GM18951 (cell line): ENCODE measurements around the gene TINAG.

Experiments
- POLR2A ChIP-seq: IDR thresholded peaks from 4 replicates; pipeline ENCODE4 v1.6.1; 2011; ENCODE audit warnings: mild to moderate bottlenecking; ENCODE audit not compliant: insufficient read length, insufficient read depth; ENCODE audit errors: extremely low read depth
- in situ Hi-C: fragments of 300-500 bp; cut with MboI; formaldehyde crosslinking; loops from one replicate; pipeline ENCODE4 v1.12.0; 2022; ENCODE audit warnings: low sequenced_read_pairs, mixed read lengths, inconsistent platforms; ENCODE audit not compliant: unreplicated experiment

TINAG gene

DNA sequence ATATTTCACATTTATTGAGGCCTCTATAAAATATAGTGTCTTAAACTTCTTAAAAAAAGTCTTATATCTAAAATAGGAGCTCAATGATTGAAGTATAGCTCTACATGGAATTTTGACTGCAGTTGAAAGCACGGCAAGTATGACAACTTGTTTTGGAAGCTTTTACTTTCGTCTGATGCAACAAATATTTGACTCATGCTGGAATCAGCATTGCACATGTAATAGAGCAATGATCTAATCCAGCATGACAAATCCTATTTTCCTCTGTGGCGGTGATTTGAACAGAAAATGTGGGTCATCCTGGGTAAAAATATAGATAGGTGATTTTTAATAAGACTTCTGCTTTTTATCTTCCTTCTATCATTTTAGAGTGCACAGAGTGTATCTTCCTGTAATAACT, 111.6 kb downstream of the TINAG start:
- in situ Hi-C loops: no loop called here
- no peak for TF ChIP-seq POLR2A

DNA sequence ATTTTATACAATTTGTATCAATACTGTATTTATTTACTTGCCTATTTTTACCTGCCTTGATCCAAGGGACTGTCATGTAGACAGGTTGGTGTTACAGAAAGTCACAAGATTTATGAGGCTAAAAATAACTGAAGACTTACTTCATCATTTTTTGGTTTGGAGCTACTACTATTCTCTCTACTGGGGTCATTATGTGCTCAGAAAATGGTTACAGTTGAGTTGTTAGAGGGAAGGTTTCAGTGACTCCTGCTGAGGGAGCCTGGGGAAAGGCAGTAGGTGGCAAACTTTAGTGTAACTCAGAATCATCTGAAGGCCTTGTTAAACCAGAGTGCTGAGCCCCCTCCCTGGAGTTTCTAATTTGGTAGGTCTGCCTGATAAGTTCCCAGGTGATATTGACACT, 118.8 kb downstream of the TINAG start:
- in situ Hi-C loops: no loop called here
- TF ChIP-seq POLR2A: no peak

DNA sequence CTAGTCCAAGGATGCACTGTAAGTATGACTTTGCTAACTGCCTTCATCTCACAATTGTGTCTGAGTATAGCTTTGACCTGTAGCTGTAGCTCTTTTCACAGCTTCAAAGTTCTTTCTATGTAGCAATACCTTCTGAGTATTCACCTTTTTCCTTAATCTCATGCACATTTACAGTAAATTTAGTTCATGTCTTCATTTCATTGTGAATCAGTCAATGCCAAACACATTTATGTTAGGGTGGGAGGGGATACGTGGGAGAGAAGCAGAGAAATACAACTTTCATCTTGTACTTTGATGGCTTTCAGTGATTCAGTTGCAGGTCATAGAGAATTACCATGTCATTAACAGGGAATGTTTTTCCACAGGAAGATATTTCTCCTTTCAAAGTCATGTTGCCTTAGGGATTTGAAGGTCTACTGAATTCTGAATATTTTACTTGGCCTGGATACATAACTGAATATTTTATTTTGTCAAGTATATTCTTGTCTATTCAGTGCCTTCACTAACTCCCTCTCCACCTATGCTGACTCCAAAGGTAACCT, 119.2 kb downstream of the TINAG start:
- no peak for TF ChIP-seq POLR2A
- in situ Hi-C loops: no loop called here

DNA sequence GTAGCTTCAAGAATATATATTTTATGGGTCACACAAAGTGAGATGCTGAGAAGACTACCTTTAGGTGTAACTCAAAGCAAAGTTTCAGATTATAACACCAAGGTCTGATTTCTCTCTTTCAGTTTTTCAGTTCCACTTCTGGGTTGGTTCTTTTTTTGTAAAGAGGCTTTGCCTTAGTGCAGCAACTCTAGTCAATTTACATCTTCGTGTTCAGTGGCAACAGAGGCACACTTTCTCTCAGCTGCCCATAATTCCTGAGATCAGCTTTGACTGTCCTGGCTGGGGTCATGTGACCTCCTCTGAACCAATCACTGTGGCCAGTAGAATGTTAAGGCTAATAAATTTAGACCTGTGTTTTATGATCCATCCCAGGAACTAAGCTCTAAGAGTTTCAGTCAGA, 120.2 kb downstream of the TINAG start:
- no peak for TF ChIP-seq POLR2A
- in situ Hi-C loops: no loop called here

DNA sequence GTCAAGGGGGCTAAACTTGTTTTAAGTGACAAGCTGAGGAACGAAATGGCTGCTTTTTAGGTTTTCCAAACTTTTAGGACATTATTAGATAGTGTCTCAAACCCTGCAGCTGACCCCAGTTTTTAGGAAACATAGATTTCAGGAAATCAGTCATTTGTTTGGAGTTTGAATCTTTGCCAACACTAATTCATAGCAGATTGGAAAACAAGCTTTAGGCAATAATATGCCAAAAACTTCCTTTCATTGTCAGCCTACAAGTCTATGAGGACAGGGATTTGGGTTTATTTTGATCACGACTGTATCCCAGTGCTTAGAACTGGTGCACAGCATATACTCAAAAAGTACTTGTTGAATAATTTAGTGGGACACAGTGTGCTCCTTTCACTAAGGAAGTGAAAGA, 123.2 kb downstream of the TINAG start:
- in situ Hi-C loops: no loop called here

More for the DNA sequence above, 123.2 kb downstream of the TINAG start:
- no peak for TF ChIP-seq POLR2A
